COLO668 (cell line): ENCODE results near the gene ELOVL7.
"Not testable (repeated sequence)": the region's sequence is repeated elsewhere in the genome, so short reads cannot be mapped to it uniquely, and the experiment has no call there.

Experiments used
- DNase-seq: peaks from one replicate; lab custom pipeline; 2025; ENCODE audit not compliant: unreplicated experiment; lab: John Stamatoyannopoulos, UW

Gene ELOVL7

DNA sequence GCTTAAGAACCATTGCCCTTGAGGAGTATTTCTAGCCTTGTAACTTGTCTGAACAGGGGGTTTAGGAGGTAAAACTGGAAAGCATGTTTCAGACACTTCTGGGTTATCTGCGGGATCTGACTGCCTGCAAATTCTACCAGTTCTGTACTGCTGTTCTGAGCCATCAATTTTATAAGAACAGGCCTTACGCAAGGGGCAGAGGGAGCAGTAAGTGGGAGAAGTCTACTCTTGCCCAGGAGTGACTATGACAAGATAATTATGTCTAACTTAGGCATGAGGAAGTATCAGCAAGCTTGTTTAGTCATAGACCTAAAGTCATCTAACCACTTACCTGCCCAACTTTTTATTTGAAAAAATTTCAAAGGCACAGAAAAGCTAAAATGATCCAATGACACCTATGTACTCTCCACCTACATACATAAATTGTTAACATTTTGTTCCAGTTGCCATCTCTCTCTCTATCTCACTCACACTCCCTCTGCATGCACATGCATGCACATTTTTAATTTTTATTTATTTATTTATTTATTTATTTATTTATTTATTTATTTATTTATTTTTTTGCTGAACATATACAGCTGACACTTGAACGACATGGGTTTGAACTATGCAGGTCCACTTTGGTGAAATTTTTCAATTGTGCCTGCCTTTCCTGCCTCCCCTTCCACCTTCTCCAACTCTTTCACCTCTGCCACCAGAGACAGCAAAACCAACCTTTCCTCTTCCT, 125.7 kb downstream of the ELOVL7 start:
- no peak for DNase-seq

DNA sequence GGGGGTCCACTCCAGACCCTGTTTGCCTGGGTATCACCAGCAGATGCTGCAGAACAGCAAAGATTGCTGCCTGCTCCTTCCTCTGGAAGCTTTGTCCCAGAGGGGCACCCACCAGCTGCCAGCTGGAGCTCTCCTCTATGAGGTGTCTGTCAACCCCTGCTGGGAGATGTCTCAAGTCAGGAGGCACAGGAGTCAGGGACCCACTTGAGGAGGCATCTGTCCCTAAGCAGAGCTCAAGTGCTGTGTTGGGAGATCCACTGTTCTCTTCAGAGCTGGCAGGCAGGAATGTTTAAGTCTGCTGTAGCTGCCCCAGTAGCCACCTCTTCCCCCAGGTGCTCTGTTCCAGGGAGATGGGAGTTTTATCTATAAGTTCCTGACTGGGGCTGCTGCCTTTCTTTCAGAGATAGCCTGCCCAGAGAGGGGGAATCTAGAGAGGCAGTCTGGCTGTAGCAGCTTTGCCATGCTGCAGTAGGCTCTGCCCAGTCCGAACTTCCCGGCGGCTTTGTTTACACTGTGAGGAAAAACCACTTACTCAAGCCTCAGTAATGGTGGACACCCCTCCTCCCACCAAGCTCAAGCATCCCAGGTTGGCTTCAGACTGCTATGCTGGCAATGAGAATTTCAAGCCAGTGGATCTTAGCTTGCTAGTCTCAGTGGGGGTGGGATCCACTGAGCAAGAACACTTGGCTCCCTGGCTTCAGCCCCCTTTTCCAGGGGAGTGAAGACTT, 128.7 kb downstream of the ELOVL7 start:
- DNase-seq: not testable (repeated sequence)

DNA sequence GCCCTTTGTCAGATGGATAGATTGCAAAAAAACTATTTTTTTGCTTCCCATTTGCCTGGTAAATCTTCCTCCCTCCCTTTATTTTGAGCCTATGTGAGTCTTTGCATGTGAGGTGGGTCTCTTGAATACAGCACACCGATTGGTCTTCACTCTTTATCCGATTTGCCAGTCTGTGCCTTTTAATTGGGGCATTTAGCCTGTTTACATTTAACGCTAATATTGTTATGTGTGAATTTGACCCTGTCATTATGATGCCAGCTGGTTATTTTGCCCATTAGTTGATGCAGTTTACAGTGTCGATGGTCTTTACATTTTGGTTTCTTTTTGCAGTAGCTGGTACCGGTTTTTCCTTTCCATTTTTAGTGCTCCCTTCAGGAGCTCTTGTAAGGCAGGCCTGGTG, 131.1 kb downstream of the ELOVL7 start:
- DNase-seq: no peak

DNA sequence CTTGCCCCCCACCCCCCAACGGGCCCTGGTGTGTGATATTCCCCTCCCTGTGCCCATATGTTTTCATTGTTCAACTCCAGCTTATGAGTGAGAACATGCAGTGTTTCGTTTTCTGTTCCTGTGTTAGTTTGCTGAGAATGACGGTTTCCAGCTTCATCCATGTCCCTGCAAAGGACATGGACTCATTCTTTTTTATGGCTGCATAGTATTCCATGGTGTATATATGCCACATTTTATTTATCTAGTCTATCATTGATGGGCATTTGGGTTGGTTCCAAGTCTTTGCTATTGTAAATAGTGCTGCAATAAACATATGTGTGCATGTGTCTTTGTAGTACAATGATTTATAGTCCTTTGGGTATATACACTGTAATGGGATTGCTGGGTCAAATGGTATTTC, 132.2 kb downstream of the ELOVL7 start:
- DNase-seq: not testable (repeated sequence)

DNA sequence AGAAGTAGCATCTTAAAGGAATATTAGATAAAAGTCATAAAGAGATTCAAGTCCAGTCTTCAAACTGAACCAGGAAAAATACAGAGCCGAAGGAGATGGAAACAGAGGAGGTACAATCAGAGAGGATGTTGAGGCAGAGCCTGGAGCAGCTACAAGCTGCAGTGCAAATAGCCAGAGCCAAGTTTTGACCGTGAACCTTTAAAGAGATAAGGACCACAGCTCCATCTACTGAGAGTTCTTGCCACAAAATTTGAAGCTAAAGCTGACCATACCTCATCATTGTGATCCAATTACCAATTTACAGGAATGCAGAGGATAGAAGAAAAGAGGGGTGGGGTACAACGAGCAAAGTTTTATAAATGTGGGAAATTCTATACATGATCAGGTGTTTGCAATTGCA, 133.7 kb downstream of the ELOVL7 start:
- no peak for DNase-seq

DNA sequence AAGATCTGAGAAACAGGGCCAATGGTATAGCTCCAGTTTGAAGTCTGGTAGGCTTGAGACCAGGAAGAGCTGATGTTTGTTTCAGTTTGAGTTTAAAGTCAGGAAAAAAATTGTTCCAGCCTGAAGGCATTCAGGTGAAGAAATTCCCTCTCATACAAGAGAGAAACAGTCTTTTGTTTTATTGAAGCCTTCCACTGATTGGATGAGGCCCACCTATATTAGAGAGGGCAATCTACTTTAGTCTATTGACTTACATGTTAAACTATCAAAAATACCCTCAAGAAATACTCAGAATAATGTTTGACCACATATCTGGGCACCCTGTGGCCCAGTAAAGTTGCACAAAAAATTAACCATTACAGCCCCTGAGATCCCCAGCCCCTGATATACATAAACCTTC, 138.9 kb downstream of the ELOVL7 start:
- no peak for DNase-seq

DNA sequence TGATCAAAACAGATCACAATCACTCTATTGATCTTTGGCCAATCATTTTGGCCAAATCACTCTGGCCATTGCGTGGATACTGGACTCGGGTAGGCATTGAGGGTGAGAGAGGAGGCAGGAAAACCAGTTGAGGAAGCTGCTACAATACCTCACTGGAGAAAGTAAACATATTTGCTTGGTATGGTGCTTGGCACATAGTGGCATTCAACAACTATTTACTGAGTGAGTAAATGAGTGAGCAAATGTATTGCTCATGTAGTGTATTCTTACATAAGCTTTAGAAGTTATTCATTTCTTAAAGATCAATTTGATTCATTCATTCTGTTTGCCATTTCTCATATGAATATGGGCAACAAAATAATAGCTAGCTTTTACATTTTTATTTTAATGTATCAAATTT, 140.1 kb downstream of the ELOVL7 start:
- DNase-seq: no peak
